Pancreas (tissue), 10 donors: ENCODE data around the gene ZYX. TPM values are rescaled to one million over a fixed set of nuclear protein-coding genes. Genes with fewer than 3 reads are reported as not detected.
A peak's percentile ranks its signal among the peaks of the same experiment; 100 is the strongest.

Source experiments
- ATAC-seq, 4 donors: fragments of 200-7000 bp; cut with Tn5 transposase; one replicate each; pipeline versions ENCODE4 v1.8.0 to v1.9.1; 2020; ENCODE audit warnings: mild to moderate bottlenecking in 4 of 4, moderate library complexity in 4 of 4
- DNase-seq, 6 donors: peaks; one replicate each; pipeline ENCODE4 v3.0.0-alpha.2; 2020
- FAIRE-seq: peaks from 2 replicates; lab custom pipeline; 2012; peaks lifted over from hg19 to GRCh38; lab: Jason Lieb, UNC
- H3K27ac ChIP-seq, 4 donors: fragments of 200-600 bp; sonication (generic); 1 replicate in 3 of 4; 2 replicates in 1 of 4; pipeline versions ENCODE4 v1.5.0 to v1.8.0; 2020
- H3K27me3 ChIP-seq, 4 donors: fragments of 200-600 bp; one replicate each; pipeline ENCODE4 v1.8.0; 2021
- H3K36me3 ChIP-seq, 3 donors: fragments of 200-600 bp; sonication (generic) in 1 of 3; one replicate each; pipeline versions ENCODE4 v1.5.0 to v1.8.0; 2020 to 2021
- H3K4me1 ChIP-seq, 3 donors: fragments of 200-600 bp; one replicate each; pipeline ENCODE4 v1.8.0; 2021
- H3K4me3 ChIP-seq, 4 donors: fragments of 200-600 bp; sonication (generic) in 2 of 4; one replicate each; pipeline versions ENCODE4 v1.5.0 to v1.8.0; 2020 to 2021
- H3K9me3 ChIP-seq, 4 donors: fragments of 200-600 bp; one replicate each; pipeline ENCODE4 v1.8.0; 2021
- CTCF ChIP-seq, 4 donors: fragments of 200-600 bp; sonication (generic) in 3 of 4; IDR thresholded peaks; one replicate each; pipeline versions ENCODE4 v1.5.0 to v1.8.0; 2021; ENCODE audit warnings: antibody characterized with exemption in 4 of 4
- WGBS, 2 donors: extraction: QIAGEN DNeasy Blood & Tissue Kit; methylation state at CpG; one replicate each; pipeline ENCODE4 v1.1.7; 2013; 5-methylcytosine and 5-hydroxymethylcytosine counted together
- intact Hi-C, 3 donors: fragments of 100-400 bp; cut with DNase I; formaldehyde crosslinking; loops; one replicate each; pipeline versions ENCODE4 v1.11.1 to v1.14.2; 2022
- polyA plus RNA-seq, 2 donors: library from polyadenylated mRNA; stranded (reverse); fragments of 200-250 nt; gene quantifications; one replicate each; pipeline ENCODE4 v1.2.3, GENCODE V29; 2013
- total RNA-seq, 6 donors: library from RNA; stranded (reverse); fragmentation: NEBNext Ultra II Directional in 4 of 6; extraction: Animal tissue kit (Norgen Biotek cat#: 25700) in 4 of 6; gene quantifications; one replicate each; pipeline versions ENCODE4 v1.2.1 to v1.2.4, GENCODE V29; 2021 to 2023
- donor health status: healthy with polysubstance abuse.
- donor health status: DM: no; HTN: no; CAD: no; lungs with moderate emphysema.
- donor health status: DM: no; HTN: no; CAD: no.
- donor health status: control.
- donor health status: control.
- donor health status: Bipolar disorder and iron deficiency.
- donor health status: DM: yes; HTN: yes; CAD: no.
- donor health status: DM: no; HTN: no; CAD: no.
- donor health status: DM: no; HTN: no; CAD: no.
- donor health status: DM: yes; HTN: yes; CAD: no.

ZYX gene
- total and polyA plus RNA-seq, 8 donors = 29.1 to 73.8 (median 44.2) TPM

GRCh38 chr7:143406002-143406357 is 24.8 kb downstream of the ZYX start:
- DNase-seq (no peak), FAIRE-seq (no peak)

GRCh38 chr7:143407287-143408251 is 26.4 kb downstream of the ZYX start:
- peak; percentile 11 to 34 (median 24) for ATAC-seq
- no peak for FAIRE-seq
- DNase-seq = peak in 1 of 6 donors; percentile 63
- no peaks in the 10 kb centered on the region for H3K9me3 ChIP-seq
- H3K4me3 ChIP-seq = peak overlapping the region; percentile 55 to 81 (median 63)
- no peaks in the 10 kb centered on the region for H3K36me3 ChIP-seq
- TF ChIP-seq CTCF (IDR thresholded peaks at IDR 0.05) = no peak
- H3K27ac ChIP-seq = no peak overlapping the region
- intact Hi-C loops = no loop called here
- H3K27me3 ChIP-seq = no peaks in the 10 kb centered on the region
- peaks cover 0 to 11% (median 7%) of the 10 kb centered on the region in 3 donors for H3K4me1 ChIP-seq
- WGBS, 2 donors = 33 to 38% methylated on average over 13 of the region's 13 CpGs

More at GRCh38 chr7:143406002-143406357, 24.8 kb downstream of the ZYX start:
- ATAC-seq = no peak
- H3K36me3 ChIP-seq = no peaks in the 10 kb centered on the region
- no peak overlapping the region for H3K4me3 ChIP-seq
- no peak overlapping the region for H3K27ac ChIP-seq
- TF ChIP-seq CTCF (IDR thresholded peaks at IDR 0.05) = no peak
- WGBS, 2 donors = 80 to 84% methylated on average over 3 of the region's 3 CpGs
- no peaks in the 10 kb centered on the region for H3K27me3 ChIP-seq
- H3K4me1 ChIP-seq = peaks cover 0 to 11% (median 7%) of the 10 kb centered on the region in 3 donors
- H3K9me3 ChIP-seq = no peaks in the 10 kb centered on the region
- intact Hi-C loops = no loop called here

GRCh38 chr7:143408252-143408685 is 27.1 kb downstream of the ZYX start:
- Histone ChIP-seq H3K27me3 (no peaks in the 10 kb centered on the region), H3K27ac (peak overlapping the region in 1 of 4 donors; percentile 28), H3K4me3 (peak overlapping the region; percentile 55 to 81 (median 63)), H3K9me3 (no peaks in the 10 kb centered on the region), H3K4me1 (peaks cover 0 to 11% (median 7%) of the 10 kb centered on the region in 3 donors), H3K36me3 (no peaks in the 10 kb centered on the region)
- TF ChIP-seq CTCF (IDR thresholded peaks at IDR 0.05) = no peak
- ATAC-seq = peak; percentile 36 to 49 (median 39)
- no peak for FAIRE-seq
- 9 to 17% methylated on average over 15 to 20 of the region's 20 CpGs for WGBS, 2 donors
- DNase-seq = peak in 3 of 6 donors; percentile 29 to 74 (median 42)
- intact Hi-C loops = no loop called here

- H3K9me3 ChIP-seq = no peaks in the 10 kb centered on the region
- FAIRE-seq (no peak), ATAC-seq (peak; percentile 93 to 94 (median 93)), DNase-seq (peak; percentile 66 to 86 (median 82))
- peak in 3 of 4 donors; percentile 29 to 46 (median 32) for TF ChIP-seq CTCF (IDR thresholded peaks at IDR 0.05)
- peaks cover 0 to 11% (median 7%) of the 10 kb centered on the region in 3 donors for H3K4me1 ChIP-seq
- no peaks in the 10 kb centered on the region for H3K27me3 ChIP-seq
- no peaks in the 10 kb centered on the region for H3K36me3 ChIP-seq
- H3K27ac ChIP-seq = peak within 1 kb of the TSS in 2 of 4 donors; percentile 19 to 28
- intact Hi-C loops = no loop called here
- H3K4me3 ChIP-seq = peak within 1 kb of the TSS; percentile 55 to 81 (median 63)
- WGBS, 2 donors = 4% methylated on average over 14 to 39 of the region's 39 CpGs
These were observed 27.8 kb downstream of the ZYX start, which contains the start of gene EPHA1 for GRCh38 chr7:143408686-143409561. TSS of gene EPHA1 (minus strand) at chr7:143408856. CDS start at chr7:143408805, 51 bp downstream.
